Measurements from ENCODE around the gene COX6B1. TPM values are rescaled to one million over a fixed set of nuclear protein-coding genes. Genes with fewer than 3 reads are reported as not detected.
"Not testable (repeated sequence)": the region's sequence is repeated elsewhere in the genome, so short reads cannot be mapped to it uniquely, and the experiment has no call there.

The COX6B1 gene
- total RNA-seq, 2 experiments from 2014 or later: 414 to 433 TPM

GRCh38 chr19:35643255-35644205 lies 4.6 kb upstream of the COX6B1 start:
- H3K27me3 Mint-ChIP-seq: no peaks in the 10 kb centered on the region
- peak overlapping the region; percentile 77 for H3K4me3 Mint-ChIP-seq
- DNase-seq: peak; percentile 82
- H3K36me3 Mint-ChIP-seq: no peaks in the 10 kb centered on the region
- H3K27ac Mint-ChIP-seq: peak overlapping the region; percentile 84
- no peaks in the 10 kb centered on the region for H3K9me3 Mint-ChIP-seq
- peaks cover 31% of the 10 kb centered on the region for H3K4me1 Mint-ChIP-seq

- Mint-ChIP-seq H3K4me1 (peaks cover 31% of the 10 kb centered on the region), H3K27ac (peak overlapping the region; percentile 84), H3K4me3 (peak overlapping the region; percentile 77)
These were observed 3.7 kb upstream of the COX6B1 start for GRCh38 chr19:35644206-35644986.

GRCh38 chr19:35644987-35645679 lies 3.0 kb upstream of the COX6B1 start:
- H3K27me3 Mint-ChIP-seq: no peaks in the 10 kb centered on the region
- peaks cover 34% of the 10 kb centered on the region for H3K4me1 Mint-ChIP-seq
- H3K27ac Mint-ChIP-seq: peak overlapping the region; percentile 84
- DNase-seq: peak; percentile 81
- H3K9me3 Mint-ChIP-seq: no peaks in the 10 kb centered on the region
- H3K4me3 Mint-ChIP-seq: peak overlapping the region; percentile 77
- no peaks in the 10 kb centered on the region for H3K36me3 Mint-ChIP-seq

More at GRCh38 chr19:35644206-35644986, 3.7 kb upstream of the COX6B1 start:
- Mint-ChIP-seq H3K9me3 (no peaks in the 10 kb centered on the region), H3K36me3 (no peaks in the 10 kb centered on the region), H3K27me3 (no peaks in the 10 kb centered on the region)
- peak; percentile 97 for DNase-seq

GRCh38 chr19:35645680-35646511 lies 2.2 kb upstream of the COX6B1 start:
- no peak for DNase-seq
- Mint-ChIP-seq H3K27me3 (no peaks in the 10 kb centered on the region), H3K36me3 (peaks cover 2% of the 10 kb centered on the region), H3K27ac (no peak overlapping the region), H3K4me3 (no peak overlapping the region), H3K9me3 (no peaks in the 10 kb centered on the region), H3K4me1 (peaks cover 41% of the 10 kb centered on the region)

- Mint-ChIP-seq H3K36me3 (peaks cover 14% of the 10 kb centered on the region), H3K4me3 (no peak overlapping the region), H3K27me3 (no peaks in the 10 kb centered on the region), H3K9me3 (no peaks in the 10 kb centered on the region), H3K27ac (peak overlapping the region; percentile 36), H3K4me1 (peaks cover 17% of the 10 kb centered on the region)
- DNase-seq: no peak
These were observed 2.5 kb downstream of the COX6B1 start for GRCh38 chr19:35650581-35650980.

- not testable (repeated sequence) for H3K4me3 Mint-ChIP-seq, DNase-seq, H3K27me3 Mint-ChIP-seq, H3K27ac Mint-ChIP-seq, H3K9me3 Mint-ChIP-seq
- H3K4me1 Mint-ChIP-seq: peaks cover 14% of the 10 kb centered on the region
- peaks cover 23% of the 10 kb centered on the region for H3K36me3 Mint-ChIP-seq
These were observed 6.7 kb downstream of the COX6B1 start for GRCh38 chr19:35654828-35655227.

GRCh38 chr19:35655600-35655999 lies 7.5 kb downstream of the COX6B1 start:
- Mint-ChIP-seq H3K9me3 (no peaks in the 10 kb centered on the region), H3K36me3 (peaks cover 26% of the 10 kb centered on the region), H3K27me3 (no peaks in the 10 kb centered on the region), H3K4me1 (peaks cover 7% of the 10 kb centered on the region), H3K27ac (peak overlapping the region; percentile 62), H3K4me3 (no peak overlapping the region)
- DNase-seq: no peak

GRCh38 chr19:35656700-35657099 lies 8.6 kb downstream of the COX6B1 start:
- no peak for DNase-seq
- Mint-ChIP-seq H3K4me1 (no peaks in the 10 kb centered on the region), H3K27me3 (no peaks in the 10 kb centered on the region), H3K27ac (no peak overlapping the region), H3K9me3 (no peaks in the 10 kb centered on the region), H3K36me3 (peaks cover 22% of the 10 kb centered on the region), H3K4me3 (no peak overlapping the region)

GRCh38 chr19:35657904-35658700 lies 10.0 kb downstream of the COX6B1 start:
- no peak for DNase-seq
- Mint-ChIP-seq H3K4me3 (no peak overlapping the region), H3K36me3 (peaks cover 22% of the 10 kb centered on the region), H3K9me3 (no peaks in the 10 kb centered on the region), H3K4me1 (no peaks in the 10 kb centered on the region), H3K27me3 (no peaks in the 10 kb centered on the region), H3K27ac (no peak overlapping the region)

- Mint-ChIP-seq H3K27ac (no peak overlapping the region), H3K9me3 (no peaks in the 10 kb centered on the region), H3K27me3 (no peaks in the 10 kb centered on the region), H3K36me3 (peaks cover 12% of the 10 kb centered on the region), H3K4me3 (no peak overlapping the region), H3K4me1 (no peaks in the 10 kb centered on the region)
- DNase-seq: no peak
These were observed 13.8 kb downstream of the COX6B1 start for GRCh38 chr19:35661995-35662340.

GRCh38 chr19:35663981-35664380 lies 15.9 kb downstream of the COX6B1 start:
- no peak overlapping the region for H3K27ac Mint-ChIP-seq

GRCh38 chr19:35665157-35665556 lies 17.0 kb downstream of the COX6B1 start:
- H3K4me3 Mint-ChIP-seq: no peak overlapping the region
- no peaks in the 10 kb centered on the region for H3K4me1 Mint-ChIP-seq
- peaks cover 7% of the 10 kb centered on the region for H3K27me3 Mint-ChIP-seq
- H3K27ac Mint-ChIP-seq: no peak overlapping the region
- H3K9me3 Mint-ChIP-seq: no peaks in the 10 kb centered on the region
- DNase-seq: no peak
- peaks cover 2% of the 10 kb centered on the region for H3K36me3 Mint-ChIP-seq

More at GRCh38 chr19:35663981-35664380, 15.9 kb downstream of the COX6B1 start:
- no peak overlapping the region for H3K4me3 Mint-ChIP-seq
- no peaks in the 10 kb centered on the region for H3K27me3 Mint-ChIP-seq
- no peaks in the 10 kb centered on the region for H3K9me3 Mint-ChIP-seq
- H3K4me1 Mint-ChIP-seq: no peaks in the 10 kb centered on the region
- H3K36me3 Mint-ChIP-seq: peaks cover 8% of the 10 kb centered on the region
- DNase-seq: no peak

GRCh38 chr19:35665604-35666003 lies 17.5 kb downstream of the COX6B1 start:
- H3K36me3 Mint-ChIP-seq: peaks cover 2% of the 10 kb centered on the region
- peaks cover 9% of the 10 kb centered on the region for H3K27me3 Mint-ChIP-seq
- no peak for DNase-seq
- no peak overlapping the region for H3K4me3 Mint-ChIP-seq
- H3K27ac Mint-ChIP-seq: no peak overlapping the region
- H3K4me1 Mint-ChIP-seq: no peaks in the 10 kb centered on the region
- H3K9me3 Mint-ChIP-seq: no peaks in the 10 kb centered on the region
